GM18868 (cell line): ENCODE results near the gene ALS2.
"Not testable (repeated sequence)": the region's sequence is repeated elsewhere in the genome, so short reads cannot be mapped to it uniquely, and the experiment has no call there.

ENCODE experiments used
- ATAC-seq: cut with Tn5 transposase; IDR thresholded peaks from one replicate; pipeline ENCODE4 v1.9.1; 2021; ENCODE audit warnings: mild to moderate bottlenecking, moderate library complexity; ENCODE audit not compliant: unreplicated experiment

The ALS2 gene

DNA sequence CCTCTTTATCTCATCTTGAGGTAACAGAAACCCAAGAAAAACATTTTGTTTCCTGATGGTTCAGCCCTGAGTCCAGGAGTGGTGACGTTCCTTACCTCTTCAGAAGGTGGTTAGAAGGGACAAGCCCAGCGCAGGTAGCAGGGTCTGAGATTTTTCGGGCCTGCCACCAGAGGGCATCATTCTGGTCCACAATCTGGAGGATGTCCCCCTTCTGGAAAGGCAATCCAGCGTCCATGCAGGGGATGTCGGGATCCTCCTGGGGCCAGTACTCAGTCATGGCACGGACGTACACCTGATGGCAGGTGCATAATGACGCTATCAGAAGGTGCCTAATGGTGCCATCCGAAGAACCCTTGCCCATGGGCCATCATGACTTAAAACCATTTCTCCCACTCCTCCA lies 100.0 kb downstream of the ALS2 start:
- no peak for ATAC-seq

DNA sequence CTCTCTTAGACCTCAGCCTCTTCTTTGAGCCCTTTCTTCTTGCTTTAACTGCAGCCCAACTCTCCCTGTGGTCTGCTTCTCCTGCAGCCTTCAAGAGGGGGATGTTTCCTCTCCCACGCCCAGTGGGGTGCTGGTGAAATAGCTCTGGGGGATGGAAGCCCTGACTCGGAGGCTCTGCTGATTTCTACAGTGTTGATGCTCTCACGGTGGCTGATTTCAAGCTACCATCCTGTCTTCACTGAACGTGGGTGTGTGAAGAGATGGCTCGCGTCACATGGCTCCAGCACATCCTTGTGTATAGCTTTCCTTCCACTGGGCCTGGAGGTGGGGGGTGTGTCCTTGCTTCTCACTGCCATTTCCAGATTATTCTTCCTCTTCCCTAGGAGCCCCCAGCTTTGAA lies 102.3 kb downstream of the ALS2 start:
- no peak for ATAC-seq

DNA sequence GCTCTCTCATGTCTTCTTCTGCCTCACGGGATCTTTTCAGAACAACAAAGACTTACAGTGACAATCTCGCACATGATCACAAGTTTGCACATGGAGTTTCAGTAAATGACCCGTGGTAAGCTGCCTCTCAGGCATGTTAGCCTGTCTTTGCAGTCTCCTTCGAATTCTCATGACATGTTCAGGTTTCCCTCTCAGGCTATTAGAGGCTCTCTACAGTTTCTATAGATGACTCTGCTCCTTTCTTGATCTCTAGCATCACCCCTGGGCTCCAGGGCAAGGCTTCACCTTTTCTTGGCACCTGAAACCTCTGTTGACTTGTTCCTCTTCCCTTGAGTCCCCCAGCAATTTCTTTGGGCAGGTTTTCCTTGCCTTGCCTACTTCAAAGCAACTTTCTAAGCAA lies 105.3 kb downstream of the ALS2 start:
- ATAC-seq, result no peak

DNA sequence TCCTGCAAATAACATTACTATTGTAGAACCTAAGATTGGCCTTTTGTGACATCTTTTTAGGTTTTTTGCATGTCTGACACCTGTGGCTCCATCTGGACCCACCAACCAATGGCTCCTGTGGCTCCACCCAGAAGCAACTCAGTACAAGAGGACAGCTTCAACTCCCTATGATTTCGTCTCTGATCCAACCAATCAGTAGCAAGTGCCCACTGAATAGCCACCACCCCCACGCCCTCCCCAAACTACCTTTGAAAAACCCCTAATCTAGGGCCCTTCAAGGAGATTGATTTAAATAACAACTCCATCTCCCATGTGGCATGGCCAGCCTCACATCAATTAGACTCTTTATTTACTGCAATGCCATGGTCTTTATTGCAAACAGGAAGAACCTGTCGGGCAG lies 105.9 kb downstream of the ALS2 start:
- no peak for ATAC-seq

DNA sequence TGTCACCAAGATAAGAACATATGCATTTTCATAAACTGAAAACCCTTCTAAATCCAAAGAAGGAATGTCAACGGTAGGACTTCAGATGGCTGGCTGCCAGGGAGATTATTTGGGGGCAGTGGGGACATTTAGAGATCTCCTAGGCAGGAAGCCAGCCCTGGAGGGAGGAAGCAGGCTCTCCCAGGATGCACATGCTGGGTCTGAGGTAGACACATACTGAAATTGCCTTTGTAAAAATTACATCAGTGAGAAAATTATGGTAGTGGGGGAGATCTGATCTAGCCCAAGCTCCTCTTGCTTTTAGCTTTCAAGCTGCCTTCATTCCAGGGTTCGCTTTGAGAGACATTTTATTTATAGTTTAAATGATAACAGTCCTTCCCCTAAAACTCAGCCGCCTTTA lies 106.4 kb downstream of the ALS2 start:
- no peak for ATAC-seq

DNA sequence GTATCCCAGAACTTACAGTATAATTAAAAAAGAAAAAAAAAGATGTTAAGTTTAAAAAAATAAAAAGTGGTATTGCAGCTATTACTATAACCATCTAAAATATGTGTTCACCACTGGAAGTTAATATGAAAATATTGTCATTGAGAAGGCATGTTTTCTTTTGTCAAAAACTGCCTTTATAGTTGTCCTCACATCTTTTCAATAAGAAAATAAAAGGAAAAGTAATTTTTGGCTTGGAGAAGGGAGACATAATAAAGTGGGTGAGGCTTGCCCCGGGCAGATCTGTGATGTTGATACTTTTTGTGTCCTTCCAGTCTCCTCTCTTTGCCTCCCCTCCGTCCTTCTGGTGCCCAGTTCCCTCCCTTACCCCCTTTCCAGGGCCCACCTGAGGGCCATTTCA lies 107.2 kb downstream of the ALS2 start:
- ATAC-seq, result no peak

DNA sequence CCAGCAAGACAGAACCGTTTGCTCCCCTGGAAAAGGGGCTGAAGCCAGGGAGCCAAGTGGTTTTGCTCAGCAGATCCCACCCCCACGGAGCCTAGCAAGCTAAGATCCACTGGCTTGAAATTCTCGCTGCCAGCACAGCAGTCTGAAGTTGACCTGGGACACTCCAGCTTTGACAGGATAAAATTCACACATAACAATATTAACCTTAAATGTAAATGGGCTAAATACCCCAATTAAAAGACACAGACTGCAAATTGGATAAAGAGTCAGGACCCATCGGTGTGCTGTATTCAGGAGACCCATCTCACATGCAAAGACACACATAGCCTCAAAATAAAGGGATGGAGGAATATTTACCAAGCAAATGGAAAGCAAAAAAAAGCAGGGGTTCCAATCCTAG lies 109.5 kb downstream of the ALS2 start:
- ATAC-seq, result not testable (repeated sequence)

DNA sequence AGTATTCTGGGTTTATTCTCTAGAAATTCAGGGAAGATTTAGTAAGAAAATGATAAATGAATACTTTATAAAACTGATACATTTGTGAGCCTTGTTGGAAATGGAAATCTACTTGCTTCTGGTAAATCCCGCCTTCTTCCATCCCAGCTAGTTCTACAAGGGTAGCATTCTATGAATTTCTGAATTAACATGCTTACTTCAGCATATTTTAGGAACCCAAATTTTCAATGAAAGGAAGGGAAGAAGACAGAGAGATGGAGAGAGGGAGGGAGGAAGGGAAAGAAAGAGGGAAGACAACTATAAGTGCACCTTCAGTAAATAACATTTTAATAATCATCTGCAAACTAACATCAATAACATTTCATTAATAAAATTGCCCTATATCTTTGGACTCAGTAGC lies 110.9 kb downstream of the ALS2 start:
- no peak for ATAC-seq

DNA sequence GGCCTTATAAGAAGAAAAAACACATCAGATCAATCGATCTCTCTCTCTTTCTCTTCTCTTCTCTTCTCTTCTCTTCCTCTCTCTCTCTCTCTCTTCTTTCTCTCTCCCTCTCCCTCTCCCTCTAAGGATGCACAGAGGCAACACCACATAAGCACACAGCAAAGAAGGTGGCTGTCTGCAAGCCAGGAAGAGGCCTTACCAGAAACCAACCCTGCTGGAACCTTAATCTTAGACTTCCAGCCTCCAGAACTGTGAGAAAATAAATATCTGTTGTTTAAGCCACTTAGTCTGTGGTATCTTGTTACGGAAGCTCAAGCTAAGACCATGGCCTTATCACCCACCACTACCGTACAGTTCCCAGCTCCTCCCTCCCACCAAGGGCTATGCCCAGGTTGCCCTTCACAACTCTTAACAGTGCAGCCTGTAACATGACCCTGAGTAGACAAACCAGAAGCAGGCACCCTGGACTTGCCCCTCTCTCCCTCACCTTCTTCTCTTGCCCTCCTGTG lies 112.3 kb downstream of the ALS2 start:
- no peak for ATAC-seq

DNA sequence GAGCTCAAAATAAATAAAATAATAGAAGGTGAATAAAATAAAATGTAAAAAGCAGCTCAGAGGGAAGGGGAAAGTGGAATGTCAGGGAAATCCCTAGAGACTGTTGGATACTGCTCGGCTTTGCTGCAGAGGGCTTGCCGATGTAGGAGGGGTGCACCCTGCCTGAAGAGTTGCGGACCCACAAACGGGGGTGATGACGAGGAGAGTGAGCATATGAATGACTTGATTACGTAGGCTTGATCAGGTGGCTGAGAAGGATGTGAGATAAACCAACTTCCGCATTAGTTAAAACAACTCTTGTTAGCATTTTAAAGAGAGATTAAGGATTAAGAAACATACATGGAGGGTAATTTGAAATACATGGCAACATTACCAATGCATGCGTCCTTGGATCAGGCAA lies 116.4 kb downstream of the ALS2 start:
- no peak for ATAC-seq

DNA sequence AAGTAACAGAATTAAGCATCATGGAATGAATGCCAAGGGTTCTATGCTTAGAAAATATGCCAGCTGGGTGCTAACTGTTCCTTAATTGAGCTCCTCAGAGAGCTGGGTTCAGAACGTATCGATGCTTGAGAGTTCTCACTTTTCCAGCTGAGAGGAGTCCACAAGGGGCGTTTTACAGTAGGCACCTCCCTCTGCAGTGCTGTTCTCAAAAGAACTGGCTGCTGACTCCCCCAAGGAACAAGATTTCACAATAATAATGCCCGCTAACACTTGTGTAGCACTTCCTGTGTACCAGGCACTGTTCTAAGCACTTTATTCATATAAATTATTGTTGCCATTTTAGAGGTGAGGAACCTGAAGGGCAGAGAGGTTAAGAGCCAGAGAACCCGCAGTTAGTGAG lies 119.4 kb downstream of the ALS2 start:
- no peak for ATAC-seq

DNA sequence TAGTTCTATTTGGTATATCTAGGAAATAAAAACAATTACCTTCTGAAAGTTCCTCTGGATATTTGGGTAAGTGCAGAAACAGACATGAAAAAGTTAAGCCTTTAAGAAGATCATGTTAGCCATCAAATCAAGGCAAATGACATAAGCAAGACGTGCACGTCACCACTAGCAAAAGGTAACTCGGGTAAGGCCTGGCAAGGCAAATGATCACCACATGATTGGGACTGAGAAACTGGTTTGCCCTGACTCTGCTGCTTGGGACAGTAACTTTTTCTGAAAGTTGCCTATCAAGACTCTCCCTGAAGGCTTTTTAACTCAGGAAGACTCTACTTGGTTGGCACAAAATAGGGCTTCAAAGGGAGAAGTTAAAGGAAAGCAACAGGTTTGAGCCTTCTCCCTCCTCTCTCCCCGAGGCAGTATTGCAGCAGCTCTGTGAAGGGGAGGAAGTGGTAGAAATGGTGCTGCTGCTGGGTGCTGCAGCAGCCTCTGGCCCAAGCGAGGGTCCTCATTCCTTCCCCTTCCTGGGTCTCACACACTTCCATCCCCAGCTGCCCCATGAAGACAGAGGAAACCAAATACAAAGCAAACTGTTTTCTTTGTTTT lies 120.3 kb downstream of the ALS2 start:
- no peak for ATAC-seq

DNA sequence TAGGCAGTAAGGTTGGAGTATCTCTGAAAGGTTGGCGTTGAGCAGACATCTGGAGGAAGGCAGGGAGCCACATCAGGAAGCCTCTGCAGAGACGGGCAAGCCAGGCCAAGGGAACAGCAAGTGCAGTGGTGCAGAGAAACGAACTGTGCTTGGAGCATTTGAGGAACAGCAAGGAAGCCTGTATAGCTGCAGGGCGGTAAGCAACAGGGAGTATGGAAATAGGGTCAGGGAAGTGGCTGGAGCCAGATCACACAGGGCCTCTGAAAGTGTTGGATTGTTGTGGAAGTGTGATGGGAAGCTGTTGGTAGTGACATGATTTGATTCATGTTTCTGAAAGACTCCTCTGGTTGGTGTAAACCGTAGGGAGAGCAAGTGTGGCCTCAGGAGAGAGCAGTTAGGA lies 124.0 kb downstream of the ALS2 start:
- no peak for ATAC-seq

DNA sequence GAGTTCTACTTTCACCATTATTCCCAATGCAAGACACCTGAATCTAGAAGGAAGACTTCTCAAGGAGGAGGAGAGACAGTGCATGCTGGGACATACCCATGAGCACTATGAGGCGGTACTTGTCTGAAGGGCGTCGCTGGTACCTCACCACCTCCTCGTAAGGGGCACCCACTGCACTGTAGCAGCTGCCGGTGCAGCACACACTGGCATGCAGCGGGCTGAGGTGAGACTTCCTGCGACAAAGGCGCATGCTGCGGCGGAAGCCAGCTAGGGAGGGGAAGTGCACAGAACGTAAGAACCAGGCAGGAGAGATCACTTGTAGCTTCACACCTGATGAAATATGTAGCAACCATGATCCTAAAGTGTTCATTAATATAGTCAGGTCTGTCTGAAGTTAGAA lies 124.6 kb downstream of the ALS2 start:
- ATAC-seq, result no peak

DNA sequence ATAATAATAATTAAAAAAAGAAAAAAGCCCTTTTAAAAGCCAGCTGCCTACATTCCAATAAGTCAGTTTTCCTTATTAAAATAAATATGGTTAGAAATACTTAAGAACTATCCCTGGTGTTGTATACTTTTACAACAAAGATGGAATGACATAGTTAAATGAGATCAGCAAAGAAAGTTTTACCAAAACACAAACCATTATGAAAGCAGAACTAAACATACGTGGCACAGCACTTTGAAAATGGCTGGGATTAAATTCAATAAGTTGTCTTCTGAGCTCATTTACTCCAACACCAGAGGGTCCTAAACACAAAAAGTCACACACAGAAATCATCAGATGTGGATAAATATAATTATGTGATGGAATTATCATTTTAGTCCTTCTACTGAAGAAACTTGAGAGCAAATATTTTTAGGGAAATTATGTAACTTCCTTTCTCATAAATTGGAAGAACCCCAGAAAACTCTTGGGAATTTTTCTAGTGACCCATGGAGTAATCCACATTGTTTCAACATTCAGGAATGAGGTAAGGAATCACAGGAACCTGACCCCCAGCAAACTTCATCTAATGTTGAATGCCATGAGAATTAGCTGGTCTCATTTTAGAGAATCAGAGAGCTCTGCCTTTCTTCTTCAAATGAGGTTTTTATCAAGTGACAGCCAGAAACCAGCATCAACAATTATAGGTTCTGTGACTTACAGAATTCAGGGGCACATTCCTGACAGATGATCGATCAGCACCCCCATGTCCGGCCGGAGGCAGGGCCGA lies 125.9 kb downstream of the ALS2 start:
- no peak for ATAC-seq

DNA sequence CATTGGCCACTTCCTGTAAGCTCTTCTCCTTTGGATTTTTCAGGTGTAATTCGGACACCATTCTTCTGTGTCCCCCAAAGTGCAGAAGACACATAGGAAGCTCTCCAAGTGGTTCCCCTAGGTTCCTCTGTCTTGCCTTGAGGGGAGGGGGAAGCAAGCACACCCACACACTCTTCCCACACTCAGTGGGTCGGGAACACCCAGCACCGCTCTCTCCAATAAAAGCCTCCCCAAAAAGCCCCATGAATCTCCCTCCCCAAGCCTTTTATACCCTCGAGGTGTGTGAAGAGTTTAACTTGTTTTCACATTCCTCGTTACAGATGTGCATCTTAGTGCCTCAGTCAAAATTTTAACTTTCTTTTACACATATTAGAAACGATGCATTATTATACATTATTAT lies 127.5 kb downstream of the ALS2 start:
- ATAC-seq, result no peak
